Endothelial cell of umbilical vein (primary cell): ENCODE data around the gene SCUBE3. TPM values are rescaled to one million over a fixed set of nuclear protein-coding genes. Genes with fewer than 3 reads are reported as not detected.

Experiments used
- BruUV-seq: library from RNA; stranded (reverse); fragments of 400-500 nt; replicated peaks from 2 replicates; lab custom pipeline; 2021; lab: Mats Ljungman, UMichigan
- CTCF ChIA-PET: fragments of 300-600, 350-600 bp; sonication (Branson Sonifier 250); formaldehyde crosslinking; loops from one replicate; lab custom pipeline; 2021; ENCODE audit warnings: antibody characterized with exemption, inconsistent platforms; lab: Charles Lee
- POLR2A ChIA-PET: fragments of 300-600, 350-600 bp; sonication (Branson Sonifier 250); formaldehyde crosslinking; loops from one replicate; lab custom pipeline; 2021; ENCODE audit warnings: antibody characterized with exemption, inconsistent platforms; lab: Charles Lee
- DNase-seq: peaks from one replicate; pipeline ENCODE4 v3.0.0-alpha.2; 2011; ENCODE audit warnings: low read depth, low spot score
- FAIRE-seq: peaks from 2 replicates; lab custom pipeline; 2011; peaks lifted over from hg19 to GRCh38; lab: Jason Lieb, UNC
- H2AFZ ChIP-seq: 2 replicates; pipeline ENCODE4 v1.6.0; 2012; ENCODE audit warnings: low read depth, low read length, control low read depth, inconsistent platforms
- H3K27ac ChIP-seq: 2 replicates; pipeline ENCODE4 v1.5.1; 2011; ENCODE audit warnings: low read depth, mild to moderate bottlenecking, control low read depth, low read length, moderate library complexity; ENCODE audit not compliant: insufficient read depth
- H3K27me3 ChIP-seq, 2 experiments: 2 replicates each; pipeline versions ENCODE4 v1.6.0 to v1.6.1; 2011; ENCODE audit warnings: low read length in 2 of 2, mixed read lengths in 1 of 2; ENCODE audit not compliant: control insufficient read depth in 2 of 2, insufficient read depth in 2 of 2
- H3K36me3 ChIP-seq, 2 experiments: 2 replicates in 1 of 2; 3 replicates in 1 of 2; pipeline ENCODE4 v1.5.1; 2011; ENCODE audit warnings: low read length in 2 of 2, mild to moderate bottlenecking in 1 of 2, moderate library complexity in 1 of 2; ENCODE audit not compliant: control insufficient read depth in 2 of 2, insufficient read depth in 2 of 2; ENCODE audit errors: extremely low read depth in 1 of 2
- H3K4me1 ChIP-seq: 3 replicates; pipeline ENCODE4 v1.5.1; 2011; ENCODE audit warnings: mild to moderate bottlenecking, low read length; ENCODE audit not compliant: control insufficient read depth, insufficient read depth; ENCODE audit errors: extremely low read depth
- H3K4me2 ChIP-seq: 2 replicates; pipeline ENCODE4 v1.6.1; 2011; ENCODE audit warnings: low read length, control low read depth, mixed read lengths; ENCODE audit not compliant: insufficient read depth
- H3K4me3 ChIP-seq, 3 experiments: fragments of 200-600 bp in 1 of 3; sonication (generic), shearing (Covaris generic) in 1 of 3; replicated peaks in 1 of 3; 2 replicates each; pipeline ENCODE4 v1.5.1; 2011 to 2016; ENCODE audit warnings: control low read depth in 3 of 3, low read length in 3 of 3, mild to moderate bottlenecking in 2 of 3, inconsistent platforms in 1 of 3, low read depth in 1 of 3, moderate library complexity in 1 of 3; ENCODE audit not compliant: insufficient read depth in 1 of 3
- H3K79me2 ChIP-seq: 2 replicates; pipeline ENCODE4 v1.6.0; 2012; ENCODE audit warnings: low read length, inconsistent platforms; ENCODE audit not compliant: control insufficient read depth, insufficient read depth
- H3K9ac ChIP-seq: replicated peaks from 2 replicates; pipeline ENCODE3; 2011; ENCODE audit warnings: low read length, control low read depth; ENCODE audit not compliant: insufficient read depth; ENCODE audit errors: extremely low read depth
- H3K9me1 ChIP-seq: replicated peaks from 3 replicates; pipeline ENCODE4 v1.6.0; 2011; ENCODE audit warnings: mild to moderate bottlenecking, low read length; ENCODE audit not compliant: control insufficient read depth, insufficient read depth; ENCODE audit errors: extremely low read depth
- H3K9me3 ChIP-seq: replicated peaks from 2 replicates; pipeline ENCODE4 v1.5.1; 2012; ENCODE audit warnings: low read length, inconsistent platforms; ENCODE audit not compliant: control insufficient read depth, insufficient read depth
- H4K20me1 ChIP-seq: replicated peaks from 2 replicates; pipeline ENCODE3; 2011; ENCODE audit warnings: mild to moderate bottlenecking, low read length; ENCODE audit not compliant: control insufficient read depth, insufficient read depth; ENCODE audit errors: extremely low read depth
- CTCF ChIP-seq, 2 donors: IDR thresholded peaks; 1 replicate in 1 of 2; 2 replicates in 1 of 2; pipeline ENCODE4 v1.5.1; 2011; ENCODE audit warnings: low read length in 2 of 2, mild to moderate bottlenecking in 2 of 2, moderate library complexity in 2 of 2, control low read depth in 1 of 2, inconsistent platforms in 1 of 2, low read depth in 1 of 2; ENCODE audit not compliant: insufficient read depth in 1 of 2; ENCODE audit errors: extremely low read depth in 1 of 2
- EZH2 ChIP-seq: IDR thresholded peaks from 2 replicates; pipeline ENCODE4 v1.6.1; 2012; ENCODE audit warnings: borderline replicate concordance, low read depth, mild to moderate bottlenecking, moderate library complexity, low read length, inconsistent platforms; ENCODE audit not compliant: severe bottlenecking
- FOS ChIP-seq: IDR thresholded peaks from 2 replicates; pipeline ENCODE4 v1.6.1; 2011; ENCODE audit warnings: mild to moderate bottlenecking, low read length, moderate library complexity, borderline replicate concordance; ENCODE audit not compliant: insufficient read depth
- GATA2 ChIP-seq: IDR thresholded peaks from 2 replicates; pipeline ENCODE4 v1.7.0; 2011; ENCODE audit warnings: low read depth, mild to moderate bottlenecking, moderate library complexity, mixed read lengths, low read length; ENCODE audit not compliant: insufficient read length, insufficient read depth
- JUN ChIP-seq: IDR thresholded peaks from 2 replicates; pipeline ENCODE4 v1.6.1; 2011; ENCODE audit warnings: borderline replicate concordance, low read depth; ENCODE audit not compliant: insufficient read length, insufficient read depth
- MYC ChIP-seq: IDR thresholded peaks from one replicate; pipeline ENCODE4 v1.6.1; 2011; ENCODE audit warnings: mild to moderate bottlenecking, low read depth, low read length
- POLR2A ChIP-seq: IDR thresholded peaks from 2 replicates; pipeline ENCODE4 v1.6.1; 2012; ENCODE audit warnings: low read depth, mild to moderate bottlenecking, control low read depth, low read length
- POLR2AphosphoS5 ChIP-seq: IDR thresholded peaks from 2 replicates; pipeline ENCODE4 v1.6.1; 2012; ENCODE audit warnings: low read depth, mild to moderate bottlenecking, control low read depth, low read length, moderate library complexity; ENCODE audit not compliant: insufficient read depth
- dilution Hi-C: fragments of 300-500 bp; cut with MboI; formaldehyde crosslinking; loops from one replicate; pipeline ENCODE4 v1.15.0; 2019; ENCODE audit warnings: low sequenced_read_pairs; ENCODE audit not compliant: extremely low pct_ligation_motif_present
- intact Hi-C: fragments of 100-400 bp; cut with micrococcal nuclease; formaldehyde crosslinking; loops from one replicate; pipeline ENCODE4 v1.10.0; 2022
- polyA plus RNA-seq, 4 experiments: library from polyadenylated mRNA; depleted of rRNA in 3 of 4; stranded (reverse) in 3 of 4; unstranded in 1 of 4; fragments of >200 nt; gene quantifications; 2 replicates each; pipeline versions ENCODE4 v1.2.1 to v1.2.3, GENCODE V29; 2011 to 2012; ENCODE audit warnings: missing spikeins in 1 of 4
- total RNA-seq: library from RNA; stranded (reverse); gene quantifications from 2 replicates; pipeline ENCODE4 v1.2.3, GENCODE V29; 2021
- TF ChIP-seq, protein P1 (sequence below): IDR thresholded peaks from 2 replicates; pipeline ENCODE4 v1.6.1; 2011; ENCODE audit not compliant: insufficient read depth, insufficient read length

Gene SCUBE3
- total and polyA plus RNA-seq, 2 donors (not counting 3 experiments of a cell fraction or from before 2014, with no cell fraction given), result 1.1 to 1.5 TPM

- DNase-seq, result no peak
- Histone ChIP-seq H4K20me1 (no peaks in the 10 kb centered on the region), H3K4me3 (no peak overlapping the region), H3K27ac (no peak overlapping the region), H3K4me1 (peaks cover 9% of the 10 kb centered on the region), H3K27me3 (peaks cover 2 to 3% of the 10 kb centered on the region in 2 experiments), H2AFZ (no peak overlapping the region), H3K9ac (no peak overlapping the region), H3K9me1 (no peaks in the 10 kb centered on the region), H3K4me2 (no peak overlapping the region), H3K36me3 (no peaks in the 10 kb centered on the region), H3K9me3 (no peaks in the 10 kb centered on the region), H3K79me2 (no peaks in the 10 kb centered on the region)
- ChIA-PET CTCF (no interaction called here), POLR2A (no interaction called here)
- dilution Hi-C loops (no loop called here), intact Hi-C loops (no loop called here)
- TF ChIP-seq POLR2AphosphoS5, result no peak
- TF ChIP-seq FOS, result no peak
- TF ChIP-seq EZH2, result no peak
- TF ChIP-seq POLR2A, result no peak
- TF ChIP-seq, protein P1, sequence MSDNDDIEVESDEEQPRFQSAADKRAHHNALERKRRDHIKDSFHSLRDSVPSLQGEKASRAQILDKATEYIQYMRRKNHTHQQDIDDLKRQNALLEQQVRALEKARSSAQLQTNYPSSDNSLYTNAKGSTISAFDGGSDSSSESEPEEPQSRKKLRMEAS, result no peak
- TF ChIP-seq JUN, result no peak
- no peak for TF ChIP-seq MYC
- TF ChIP-seq CTCF (IDR thresholded peaks at IDR 0.05; ENCODE audit: extremely low read depth in 1 of 2, insufficient read depth in 1 of 2, low read depth in 1 of 2, low read length in 2 of 2), result no peak
- no peak for TF ChIP-seq GATA2
- BruUV-seq, result no TSS peak
- FAIRE-seq, result no peak
Observed at GRCh38 chr6:35178012-35178411, 35.7 kb upstream of the SCUBE3 start.
